C4-2B (cell line): ENCODE measurements around the gene TARBP2.
A peak's percentile ranks its signal among the peaks of the same experiment; 100 is the strongest.

Experiments used
- CTCF ChIP-seq: fragments of 450-650 bp; conservative IDR thresholded peaks from 2 replicates; pipeline ENCODE4 v1.5.1; 2017; ENCODE audit warnings: mild to moderate bottlenecking
- ZFX ChIP-seq: fragments of 450-650 bp; IDR thresholded peaks from 2 replicates; pipeline ENCODE4 v1.6.1; 2017

DNA sequence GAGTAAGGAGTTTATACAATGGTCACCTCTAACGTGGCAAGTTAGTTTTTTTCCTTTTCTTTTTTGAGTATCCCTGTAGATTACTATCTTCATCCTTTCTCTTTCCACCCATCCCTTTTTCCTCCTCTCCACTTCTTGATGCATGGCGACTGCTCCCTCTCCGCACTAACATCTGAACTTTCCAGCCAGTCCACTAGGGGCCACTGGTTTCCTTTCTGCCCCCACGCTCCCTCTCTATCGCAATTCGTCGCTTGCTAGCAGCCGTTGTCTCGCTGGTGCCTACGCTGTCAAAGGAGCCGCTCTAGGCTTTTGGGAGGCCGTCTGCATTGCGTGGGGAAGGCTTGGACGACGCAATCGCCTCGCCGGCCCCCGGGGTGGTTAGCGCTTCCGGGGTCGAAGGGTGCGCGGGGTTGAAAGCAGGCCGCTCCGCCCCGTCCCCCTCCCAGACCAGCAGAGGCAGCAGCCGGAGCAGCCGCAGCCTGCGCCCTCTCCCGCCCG is 49.4 kb upstream of the TARBP2 start, which contains the start of gene PCBP2:
- TF ChIP-seq CTCF = peak; percentile 93
- no peak for TF ChIP-seq ZFX
